Choroid plexus epithelial cell (primary cell): ENCODE data around the gene TCOF1.

Experiments used
- DNase-seq: peaks from one replicate; pipeline ENCODE4 v3.0.0-alpha.2; 2010; ENCODE audit warnings: low read depth
- H3K4me3 ChIP-seq: 2 replicates; pipeline ENCODE4 v1.5.1; 2011; ENCODE audit warnings: low read depth, mild to moderate bottlenecking, control low read depth, low read length, moderate library complexity
- TF ChIP-seq, protein P1 (sequence below): conservative IDR thresholded peaks from 2 replicates; pipeline ENCODE4 v1.5.1; 2011; ENCODE audit warnings: low read depth, mild to moderate bottlenecking, control low read depth, inconsistent platforms, low read length, moderate library complexity

Gene TCOF1

DNA sequence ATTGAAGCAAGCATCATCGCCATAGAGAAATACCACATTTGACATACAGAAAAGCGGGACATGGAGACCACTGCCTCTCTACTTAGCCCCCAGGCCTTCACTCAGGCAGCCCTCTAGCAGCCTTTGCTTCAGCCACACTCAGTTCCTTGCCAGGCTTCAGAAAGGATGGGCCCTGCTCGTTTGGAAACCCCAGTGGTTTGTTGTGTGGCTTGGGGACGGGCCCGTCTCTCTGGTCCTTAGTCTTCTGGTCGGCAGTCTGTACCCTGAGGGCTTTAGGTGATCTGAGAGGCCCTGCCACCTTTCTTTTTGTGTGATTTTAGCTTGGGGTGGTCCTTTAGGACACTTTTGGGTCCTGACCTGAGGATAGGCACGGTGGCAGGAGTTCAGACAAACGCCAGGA, 33.7 kb upstream of the TCOF1 start:
- no peak for DNase-seq
- TF ChIP-seq, protein P1, sequence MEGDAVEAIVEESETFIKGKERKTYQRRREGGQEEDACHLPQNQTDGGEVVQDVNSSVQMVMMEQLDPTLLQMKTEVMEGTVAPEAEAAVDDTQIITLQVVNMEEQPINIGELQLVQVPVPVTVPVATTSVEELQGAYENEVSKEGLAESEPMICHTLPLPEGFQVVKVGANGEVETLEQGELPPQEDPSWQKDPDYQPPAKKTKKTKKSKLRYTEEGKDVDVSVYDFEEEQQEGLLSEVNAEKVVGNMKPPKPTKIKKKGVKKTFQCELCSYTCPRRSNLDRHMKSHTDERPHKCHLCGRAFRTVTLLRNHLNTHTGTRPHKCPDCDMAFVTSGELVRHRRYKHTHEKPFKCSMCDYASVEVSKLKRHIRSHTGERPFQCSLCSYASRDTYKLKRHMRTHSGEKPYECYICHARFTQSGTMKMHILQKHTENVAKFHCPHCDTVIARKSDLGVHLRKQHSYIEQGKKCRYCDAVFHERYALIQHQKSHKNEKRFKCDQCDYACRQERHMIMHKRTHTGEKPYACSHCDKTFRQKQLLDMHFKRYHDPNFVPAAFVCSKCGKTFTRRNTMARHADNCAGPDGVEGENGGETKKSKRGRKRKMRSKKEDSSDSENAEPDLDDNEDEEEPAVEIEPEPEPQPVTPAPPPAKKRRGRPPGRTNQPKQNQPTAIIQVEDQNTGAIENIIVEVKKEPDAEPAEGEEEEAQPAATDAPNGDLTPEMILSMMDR: no peak
- H3K4me3 ChIP-seq: no peak overlapping the region

DNA sequence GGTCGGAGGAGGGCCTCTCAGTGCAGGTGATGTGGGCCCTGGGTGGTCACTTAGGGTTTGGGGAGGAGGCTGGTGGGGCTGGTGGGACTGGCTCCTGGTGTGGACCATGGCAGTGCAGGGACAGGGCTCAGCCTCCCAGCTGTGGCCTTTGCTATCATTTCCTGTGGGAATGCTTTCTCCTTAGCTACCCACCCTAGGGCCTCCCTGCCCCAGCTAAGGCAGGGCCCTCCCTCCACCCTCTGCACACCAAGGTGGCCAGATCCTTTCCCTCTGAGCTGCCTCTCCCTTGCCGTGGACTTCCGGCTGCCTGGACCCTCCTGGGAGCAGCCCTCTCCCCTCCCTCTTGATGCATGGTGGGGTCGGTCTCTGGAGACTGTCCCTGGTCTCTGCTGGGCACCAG, 32.1 kb upstream of the TCOF1 start:
- H3K4me3 ChIP-seq: no peak overlapping the region
- no peak for DNase-seq
- TF ChIP-seq, protein P1: no peak

DNA sequence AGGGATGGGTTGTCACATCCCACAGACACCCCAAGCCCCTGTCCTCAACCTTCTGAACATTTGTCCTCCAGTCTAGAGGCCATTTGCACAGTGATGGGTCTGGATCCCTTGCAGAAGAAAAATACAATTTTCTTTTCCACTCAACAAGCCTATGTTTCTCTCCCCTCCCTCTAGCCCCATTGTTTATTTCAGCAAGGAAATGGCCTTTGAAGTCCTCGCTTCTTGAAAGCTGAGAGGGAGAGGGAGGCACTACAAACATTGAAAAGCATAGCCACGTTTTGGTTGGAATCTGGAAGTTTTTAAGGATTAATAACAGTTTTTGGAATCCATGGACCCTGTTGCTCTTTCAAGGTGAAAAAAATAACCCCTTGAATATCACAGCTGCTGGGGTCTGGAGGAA, 30.8 kb upstream of the TCOF1 start:
- DNase-seq: no peak
- H3K4me3 ChIP-seq: no peak overlapping the region
- TF ChIP-seq, protein P1: no peak

DNA sequence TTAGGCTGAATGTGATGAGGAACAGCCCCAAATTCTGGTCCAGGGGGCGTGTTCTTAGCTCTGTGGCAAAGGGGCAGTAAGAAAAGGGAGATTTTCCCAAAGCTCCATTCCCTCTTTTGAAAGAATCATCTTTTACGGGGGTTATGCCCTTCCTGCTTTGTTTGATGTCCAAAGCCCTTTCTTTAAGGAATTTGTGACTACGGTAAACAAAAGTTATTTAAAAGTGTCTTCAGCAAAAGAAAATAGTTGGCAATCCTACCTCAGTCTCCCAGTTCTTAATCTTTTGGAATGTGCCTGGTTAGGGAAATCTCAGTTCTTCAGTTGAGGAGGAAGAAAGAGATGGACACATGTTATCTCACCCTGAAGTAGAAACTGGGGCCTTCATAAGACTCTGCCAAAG, 30.4 kb upstream of the TCOF1 start:
- TF ChIP-seq, protein P1: no peak
- no peak overlapping the region for H3K4me3 ChIP-seq
- DNase-seq: no peak

DNA sequence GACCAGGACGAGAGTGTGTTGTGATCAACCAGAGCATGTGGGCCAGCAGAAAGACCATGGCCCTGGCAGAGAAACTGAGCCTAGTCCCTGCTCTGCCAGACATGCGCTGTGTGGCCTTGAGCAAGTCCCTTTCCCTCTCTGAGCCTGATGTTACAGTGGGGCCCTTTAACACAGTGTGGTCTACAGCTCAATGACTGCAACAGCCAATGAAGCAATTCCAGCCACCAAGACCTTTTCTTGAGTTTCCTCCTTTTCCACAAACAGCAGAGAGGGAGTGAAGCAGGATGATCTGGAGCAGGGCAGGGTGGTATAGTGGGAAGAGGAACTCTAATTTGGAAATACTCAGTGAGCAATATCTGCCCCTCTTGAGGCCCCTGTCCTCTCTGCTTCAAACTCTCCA, 29.0 kb upstream of the TCOF1 start:
- no peak for DNase-seq
- no peak overlapping the region for H3K4me3 ChIP-seq
- TF ChIP-seq, protein P1: no peak

DNA sequence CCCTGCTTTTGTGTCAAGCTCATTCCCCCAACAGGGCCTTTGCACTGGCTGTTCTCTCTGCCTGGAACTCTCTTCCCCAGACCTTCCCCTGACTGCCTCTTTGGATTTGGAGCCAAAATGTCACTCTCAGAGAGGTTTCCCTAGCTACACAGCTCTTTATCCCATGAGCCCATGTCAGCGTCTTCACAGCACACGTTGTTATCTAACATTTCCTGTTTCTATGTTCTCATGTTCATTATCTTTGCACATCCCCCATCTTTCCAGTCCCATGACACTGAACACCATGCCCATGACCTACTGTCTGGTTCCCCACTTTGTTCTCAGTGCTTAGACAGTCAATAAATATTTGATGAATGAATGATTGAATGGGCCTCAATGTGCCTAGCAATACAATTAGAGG, 28.5 kb upstream of the TCOF1 start:
- H3K4me3 ChIP-seq: no peak overlapping the region
- TF ChIP-seq, protein P1: no peak
- DNase-seq: peak; percentile 41

DNA sequence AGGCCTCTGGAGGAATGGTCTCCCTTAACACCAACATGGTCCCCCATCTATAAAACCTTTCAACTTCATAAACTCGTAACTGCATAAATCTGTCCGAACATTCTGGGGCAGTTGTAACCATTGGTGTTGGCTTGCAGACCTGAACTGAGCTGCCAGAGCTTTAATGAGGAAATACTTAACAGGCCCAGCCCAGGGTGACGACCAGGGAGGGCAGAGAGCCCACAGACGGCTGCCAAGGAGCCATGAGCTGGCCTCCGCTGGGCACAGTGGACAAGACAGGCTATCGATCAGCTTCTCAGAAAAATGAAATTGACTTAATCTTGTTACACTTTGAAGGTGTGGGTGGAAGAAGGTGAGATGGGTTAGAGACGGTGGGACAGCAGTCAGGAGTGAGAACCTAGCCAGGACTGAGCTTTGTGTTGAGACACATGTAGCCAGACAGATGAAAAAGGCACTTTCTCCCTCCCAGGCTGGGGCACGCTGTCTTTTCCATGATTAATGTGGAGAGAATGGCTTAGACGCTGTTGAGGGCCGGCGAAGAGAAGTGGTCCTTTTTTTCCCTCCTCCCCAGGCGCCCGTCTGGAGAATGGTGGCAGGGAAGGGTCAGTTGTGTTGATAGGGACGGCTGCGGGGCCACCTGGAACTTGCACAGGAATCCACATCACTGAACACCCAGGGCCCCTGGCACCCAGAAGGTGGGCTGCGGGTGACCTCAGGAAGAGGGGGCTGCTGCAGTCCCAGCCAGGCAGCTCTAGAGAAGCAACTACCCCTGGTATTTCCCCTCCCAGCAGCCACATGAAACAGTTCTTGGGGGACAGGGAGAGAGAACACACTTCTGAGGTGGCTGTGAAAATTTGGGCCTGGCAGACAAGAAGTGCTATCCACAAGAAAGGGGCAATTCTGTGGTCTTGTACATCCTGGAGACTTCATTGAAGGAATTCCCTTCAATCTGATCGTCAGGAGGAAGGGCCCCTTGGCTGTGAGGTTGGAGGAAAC, 27.3 kb upstream of the TCOF1 start:
- DNase-seq: no peak
- TF ChIP-seq, protein P1: no peak
- no peak overlapping the region for H3K4me3 ChIP-seq
